Mucosa of descending colon (tissue), 3 donors: ENCODE data around the gene LLGL2. TPM values are rescaled to one million over a fixed set of nuclear protein-coding genes. Genes with fewer than 3 reads are reported as not detected.
"Not testable (repeated sequence)": the region's sequence is repeated elsewhere in the genome, so short reads cannot be mapped to it uniquely, and the experiment has no call there.

Experiments used
- ATAC-seq: fragments of 200-7000 bp; cut with Tn5 transposase; one replicate; pipeline ENCODE4 v1.9.1; 2020; ENCODE audit warnings: mild to moderate bottlenecking, moderate library complexity
- DNase-seq, 3 donors: peaks; one replicate each; pipeline ENCODE4 v3.0.0-alpha.2; 2020
- H3K36me3 ChIP-seq: fragments of 200-600 bp; one replicate; pipeline ENCODE4 v1.8.0; 2021; ENCODE audit warnings: low read depth, mild to moderate bottlenecking
- H3K4me1 ChIP-seq: fragments of 200-600 bp; one replicate; pipeline ENCODE4 v1.8.0; 2021; ENCODE audit warnings: low read depth, mild to moderate bottlenecking
- H3K4me3 ChIP-seq: fragments of 200-600 bp; one replicate; pipeline ENCODE4 v1.8.0; 2021; ENCODE audit warnings: mild to moderate bottlenecking
- H3K9me3 ChIP-seq: fragments of 200-600 bp; one replicate; pipeline ENCODE4 v1.8.0; 2021; ENCODE audit warnings: mild to moderate bottlenecking
- intact Hi-C, 2 donors: fragments of 100-400 bp; cut with DNase I in 1 of 2; cut with micrococcal nuclease in 1 of 2; formaldehyde crosslinking; loops; one replicate each; pipeline versions ENCODE4 v1.11.0 to v1.11.1; 2022; cut with DNase I, micrococcal nuclease
- long read RNA-seq, 2 donors: library from polyadenylated mRNA; unstranded; transcript quantifications; one replicate each; pipeline ENCODE4 v2.0.0, GENCODE V29; 2019 to 2021
- total RNA-seq, 3 donors: library from RNA; stranded (reverse); fragmentation: NEBNext Ultra II Directional in 2 of 3; extraction: Animal tissue kit (Norgen Biotek cat#: 25700) in 2 of 3; gene quantifications; one replicate each; pipeline versions ENCODE4 v1.2.1 to v1.2.4, GENCODE V29; 2021 to 2023
- TF ChIP-seq, protein P1 (sequence below): fragments of 200-600 bp; IDR thresholded peaks from one replicate; pipeline ENCODE4 v1.8.0; 2022; ENCODE audit warnings: antibody characterized with exemption, mild to moderate bottlenecking
- donor health status: DM: no; HTN: no; CAD: no; lungs with moderate emphysema.
- donor health status: DM: no; HTN: no; CAD: no.
- donor health status: DM: no; HTN: yes; CAD: no.

The LLGL2 gene
- 100 to 1,000 TPM; 269 to 590 (median 405) TPM for total RNA-seq
- long read RNA-seq, donor 1, transcript LLGL2-203 (26 exons, 3,509 nt), result minor isoform, 44 of 385 reads
- long read RNA-seq, donor 1, transcript LLGL2-202 (10 exons, 1,374 nt), result major isoform, 77 of 385 reads
- long read RNA-seq, donor 1, transcript LLGL2-201 (25 exons, 3,480 nt), result minor isoform, 20 of 385 reads
- long read RNA-seq, donor 1, partial matches to known transcripts, result 109 of 385 reads
- long read RNA-seq, donor 1, other reads (novel, unspliced or antisense), result 135 of 385 reads
- long read RNA-seq, donor 2, partial matches to known transcripts, result 35 of 71 reads
- long read RNA-seq, donor 2, other reads (novel, unspliced or antisense), result 32 of 71 reads

DNA sequence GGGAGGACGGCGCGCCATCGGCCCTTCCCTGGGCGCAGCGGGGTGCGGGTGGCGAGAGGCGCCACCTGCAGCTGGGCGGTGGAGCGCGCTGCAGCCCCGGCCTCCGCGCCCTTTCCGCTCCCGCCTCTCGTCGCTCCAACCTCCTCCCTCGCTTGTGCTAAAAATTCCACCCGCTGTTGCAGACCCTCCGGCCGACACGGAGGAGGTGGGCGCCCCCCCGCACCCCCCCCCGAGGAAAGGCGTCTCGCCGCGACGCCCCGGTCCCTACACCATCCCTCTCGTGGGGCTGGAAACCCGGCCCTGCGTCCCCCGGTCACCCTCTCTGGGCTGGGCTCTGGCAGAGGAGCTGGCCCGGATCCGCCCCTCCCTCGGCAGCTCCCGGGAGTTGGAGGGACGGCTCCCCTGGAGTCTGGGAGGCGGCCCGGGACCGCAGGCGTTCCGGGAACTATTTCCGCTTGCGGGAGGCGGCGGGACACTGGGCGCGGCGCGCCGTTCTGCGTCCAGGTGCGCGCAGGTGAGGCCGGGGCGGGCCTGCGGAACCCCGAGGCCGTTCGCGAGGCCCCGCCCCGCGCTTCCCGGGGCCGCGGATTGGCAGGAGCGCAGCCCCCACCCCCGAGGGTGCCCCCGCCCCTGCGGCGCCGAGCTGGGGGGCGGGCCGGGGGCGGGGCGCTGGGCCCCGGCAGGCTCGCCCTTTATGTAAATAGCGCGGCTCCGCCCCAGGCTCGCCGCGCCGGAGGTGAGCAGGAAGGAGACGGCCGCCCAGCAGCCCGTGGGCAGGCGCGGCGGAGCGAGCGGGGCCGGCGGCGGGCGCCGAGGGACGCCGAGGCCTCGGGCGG, at the start of gene LLGL2:
Gene LLGL2 (plus strand): TSS at position 728 of the 836 bp plus-strand sequence. CDS start 17,730 bp downstream, outside the sequence.
- Histone ChIP-seq H3K4me1 (peaks cover 18% of the 10 kb centered on the region), H3K36me3 (peaks cover 7% of the 10 kb centered on the region), H3K9me3 (no peaks in the 10 kb centered on the region), H3K4me3 (peak within 1 kb of the TSS; percentile 80)
- ATAC-seq (peak; percentile 85), DNase-seq (peak; percentile 95 to 97 (median 96))
- intact Hi-C loops, result no loop called here
- TF ChIP-seq, protein P1, sequence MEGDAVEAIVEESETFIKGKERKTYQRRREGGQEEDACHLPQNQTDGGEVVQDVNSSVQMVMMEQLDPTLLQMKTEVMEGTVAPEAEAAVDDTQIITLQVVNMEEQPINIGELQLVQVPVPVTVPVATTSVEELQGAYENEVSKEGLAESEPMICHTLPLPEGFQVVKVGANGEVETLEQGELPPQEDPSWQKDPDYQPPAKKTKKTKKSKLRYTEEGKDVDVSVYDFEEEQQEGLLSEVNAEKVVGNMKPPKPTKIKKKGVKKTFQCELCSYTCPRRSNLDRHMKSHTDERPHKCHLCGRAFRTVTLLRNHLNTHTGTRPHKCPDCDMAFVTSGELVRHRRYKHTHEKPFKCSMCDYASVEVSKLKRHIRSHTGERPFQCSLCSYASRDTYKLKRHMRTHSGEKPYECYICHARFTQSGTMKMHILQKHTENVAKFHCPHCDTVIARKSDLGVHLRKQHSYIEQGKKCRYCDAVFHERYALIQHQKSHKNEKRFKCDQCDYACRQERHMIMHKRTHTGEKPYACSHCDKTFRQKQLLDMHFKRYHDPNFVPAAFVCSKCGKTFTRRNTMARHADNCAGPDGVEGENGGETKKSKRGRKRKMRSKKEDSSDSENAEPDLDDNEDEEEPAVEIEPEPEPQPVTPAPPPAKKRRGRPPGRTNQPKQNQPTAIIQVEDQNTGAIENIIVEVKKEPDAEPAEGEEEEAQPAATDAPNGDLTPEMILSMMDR, result no peak

- ATAC-seq (no peak), DNase-seq (no peak)
- intact Hi-C loops, result no loop called here
- Histone ChIP-seq H3K9me3 (no peaks in the 10 kb centered on the region), H3K4me1 (peaks cover 12% of the 10 kb centered on the region), H3K4me3 (no peak overlapping the region), H3K36me3 (no peaks in the 10 kb centered on the region)
- TF ChIP-seq, protein P1, result no peak
Measured at GRCh38 chr17:75475851-75476250, 49.6 kb upstream of the LLGL2 start.

DNA sequence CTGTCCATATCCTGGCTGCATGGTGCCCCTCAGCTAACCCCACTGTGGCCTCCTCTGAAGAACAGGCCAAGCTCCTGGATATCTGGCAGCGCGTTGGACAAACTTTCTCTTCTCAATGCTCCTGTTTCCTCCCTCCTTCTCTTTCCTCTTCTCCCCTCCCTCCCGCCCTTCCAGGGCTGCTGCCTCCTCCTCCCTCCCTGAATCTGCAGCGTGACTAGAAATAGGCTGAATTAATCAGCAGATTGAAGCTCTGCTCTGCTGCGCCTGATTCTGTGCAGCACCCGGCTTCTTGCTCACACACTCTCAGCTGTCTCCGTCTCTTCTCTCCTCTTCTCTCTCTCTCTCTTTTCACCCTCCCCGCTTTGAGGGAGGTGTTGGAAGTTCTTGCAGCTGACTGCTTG, 49.2 kb upstream of the LLGL2 start:
- ATAC-seq, result no peak

DNA sequence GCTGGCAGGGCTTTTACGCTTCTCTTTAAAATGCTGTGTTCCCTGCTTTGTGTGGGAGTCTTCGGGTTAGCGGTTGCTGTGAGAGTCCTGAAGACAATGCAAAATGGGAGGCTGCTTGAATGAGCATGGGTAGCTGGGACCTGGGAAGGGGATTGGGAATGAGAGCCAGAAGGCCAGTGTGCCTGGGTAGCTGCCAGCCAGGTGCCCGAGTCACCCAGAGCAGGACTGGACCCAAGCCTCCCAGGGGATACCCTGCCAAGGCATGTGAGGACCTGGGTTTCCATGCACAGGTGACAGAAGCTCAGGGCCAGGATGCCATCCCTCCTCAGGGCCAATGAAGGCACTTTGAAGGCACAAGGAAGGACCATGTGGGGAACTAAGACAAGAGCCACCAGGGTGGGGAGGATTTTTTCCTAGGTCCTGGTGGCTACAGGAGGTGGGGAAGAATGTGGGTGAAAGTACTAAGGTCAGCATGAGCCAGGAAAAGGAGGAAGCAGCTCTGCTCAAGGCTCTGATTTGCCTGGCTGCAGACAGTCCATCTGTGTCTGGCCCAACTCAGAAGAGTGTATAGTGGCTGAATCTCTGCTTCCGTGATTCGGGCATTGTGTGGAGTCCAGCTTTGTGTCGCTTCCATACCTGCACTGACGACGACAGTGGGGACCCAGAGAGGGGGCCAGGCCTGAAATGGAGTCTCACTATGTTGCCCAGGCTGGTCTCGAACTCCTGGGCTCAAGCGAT, 48.6 kb upstream of the LLGL2 start:
- H3K4me1 ChIP-seq, result peaks cover 20% of the 10 kb centered on the region
- no peaks in the 10 kb centered on the region for H3K9me3 ChIP-seq
- ATAC-seq, result peak; percentile 48
- H3K36me3 ChIP-seq, result no peaks in the 10 kb centered on the region
- TF ChIP-seq, protein P1, result no peak
- DNase-seq, result peak in 1 of 3 donors; percentile 43
- no peak overlapping the region for H3K4me3 ChIP-seq
- intact Hi-C loops, result no loop called here

More for the DNA sequence above, 49.2 kb upstream of the LLGL2 start:
- peaks cover 13% of the 10 kb centered on the region for H3K4me1 ChIP-seq
- TF ChIP-seq, protein P1, result no peak
- no peak overlapping the region for H3K4me3 ChIP-seq
- peak in 1 of 3 donors; percentile 10 for DNase-seq
- H3K9me3 ChIP-seq, result no peaks in the 10 kb centered on the region
- H3K36me3 ChIP-seq, result no peaks in the 10 kb centered on the region
- intact Hi-C loops, result no loop called here

DNA sequence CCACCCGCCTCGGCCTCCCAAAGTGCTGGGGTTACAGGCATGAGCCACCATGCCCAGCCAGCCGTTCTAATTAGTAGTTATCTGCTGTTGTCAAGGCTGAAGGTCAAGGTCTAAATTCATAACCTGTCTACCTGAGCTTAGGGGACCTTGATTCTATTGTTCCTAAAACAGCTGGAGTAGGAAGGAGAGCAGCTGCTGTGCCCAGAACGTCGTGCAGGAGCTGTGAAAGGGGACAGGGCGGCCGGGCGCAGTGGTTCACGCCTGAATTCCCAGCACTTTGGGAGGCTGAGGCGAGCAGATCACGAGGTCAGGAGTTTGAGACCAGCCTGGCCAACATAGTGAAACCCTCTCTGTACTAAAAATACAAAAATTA, 48.0 kb upstream of the LLGL2 start:
- not testable (repeated sequence) for H3K36me3 ChIP-seq

More for the DNA sequence above, 48.0 kb upstream of the LLGL2 start:
- DNase-seq, result peak in 1 of 3 donors; percentile 19
- H3K9me3 ChIP-seq, ATAC-seq, H3K4me3 ChIP-seq, intact Hi-C loops: not testable (repeated sequence)
- H3K4me1 ChIP-seq, result peaks cover 20% of the 10 kb centered on the region
